ENCODE data around the gene PLA2G4A. TPM values are rescaled to one million over a fixed set of nuclear protein-coding genes. Genes with fewer than 3 reads are reported as not detected.

Gene PLA2G4A
- total RNA-seq, 1 experiment from 2014 or later: 2.0 TPM

DNA sequence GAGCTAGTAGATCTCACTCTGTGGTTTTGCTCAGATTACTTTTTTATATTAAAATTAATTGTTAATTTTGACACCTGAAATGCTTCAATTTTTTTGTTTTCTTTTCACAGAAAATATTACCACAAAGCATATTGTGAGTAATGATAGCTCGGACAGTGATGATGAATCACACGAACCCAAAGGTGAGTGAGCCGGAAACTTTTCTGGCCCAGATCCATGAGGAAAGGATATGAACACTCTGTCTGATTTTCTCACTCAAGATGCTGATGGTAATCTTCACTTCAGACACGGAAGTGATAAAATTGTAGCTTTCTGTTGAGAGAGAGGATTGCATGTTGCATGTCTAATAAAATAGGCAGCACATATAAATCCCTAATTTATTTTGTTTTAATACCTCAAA is 121.8 kb downstream of the PLA2G4A start:
- DNase-seq: no peak
- no TSS peak for BruUV-seq (replicated peaks)
- H3K36me3 ChIP-seq (ENCODE audit: control insufficient read depth, insufficient read depth, low read length): no peaks in the 10 kb centered on the region
- Mint-ChIP-seq H3K9me3 (ENCODE audit: unreplicated experiment) (no peaks in the 10 kb centered on the region), H3K27me3 (ENCODE audit: insufficient read depth, unreplicated experiment) (peaks cover 4% of the 10 kb centered on the region), H3K4me1 (ENCODE audit: low read depth, unreplicated experiment) (no peaks in the 10 kb centered on the region), H3K36me3 (ENCODE audit: insufficient read depth, unreplicated experiment) (no peaks in the 10 kb centered on the region), H3K4me3 (ENCODE audit: unreplicated experiment) (no peak overlapping the region), H3K27ac (ENCODE audit: unreplicated experiment) (no peak overlapping the region)
- POLR2A ChIA-PET: no interaction called here
- no peak overlapping the region for H3K4me3 ChIP-seq (ENCODE audit: low read depth, low read length)
- no peaks in the 10 kb centered on the region for H3K27me3 ChIP-seq (replicated peaks; ENCODE audit: control insufficient read depth, insufficient read depth, low read length)
- CTCF ChIA-PET: no interaction called here
- TF ChIP-seq, protein P1, sequence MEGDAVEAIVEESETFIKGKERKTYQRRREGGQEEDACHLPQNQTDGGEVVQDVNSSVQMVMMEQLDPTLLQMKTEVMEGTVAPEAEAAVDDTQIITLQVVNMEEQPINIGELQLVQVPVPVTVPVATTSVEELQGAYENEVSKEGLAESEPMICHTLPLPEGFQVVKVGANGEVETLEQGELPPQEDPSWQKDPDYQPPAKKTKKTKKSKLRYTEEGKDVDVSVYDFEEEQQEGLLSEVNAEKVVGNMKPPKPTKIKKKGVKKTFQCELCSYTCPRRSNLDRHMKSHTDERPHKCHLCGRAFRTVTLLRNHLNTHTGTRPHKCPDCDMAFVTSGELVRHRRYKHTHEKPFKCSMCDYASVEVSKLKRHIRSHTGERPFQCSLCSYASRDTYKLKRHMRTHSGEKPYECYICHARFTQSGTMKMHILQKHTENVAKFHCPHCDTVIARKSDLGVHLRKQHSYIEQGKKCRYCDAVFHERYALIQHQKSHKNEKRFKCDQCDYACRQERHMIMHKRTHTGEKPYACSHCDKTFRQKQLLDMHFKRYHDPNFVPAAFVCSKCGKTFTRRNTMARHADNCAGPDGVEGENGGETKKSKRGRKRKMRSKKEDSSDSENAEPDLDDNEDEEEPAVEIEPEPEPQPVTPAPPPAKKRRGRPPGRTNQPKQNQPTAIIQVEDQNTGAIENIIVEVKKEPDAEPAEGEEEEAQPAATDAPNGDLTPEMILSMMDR (IDR thresholded peaks at IDR 0.05; ENCODE audit: insufficient read depth in 1 of 2, low read depth in 1 of 2, low read length in 1 of 2, severe bottlenecking in 1 of 2, unreplicated experiment in 1 of 2): no peak
- intact Hi-C loops (cut with micrococcal nuclease; ENCODE audit: unreplicated experiment): no loop called here
- H3K4me1 ChIP-seq: no peaks in the 10 kb centered on the region
- H3K9me3 ChIP-seq: no peaks in the 10 kb centered on the region

DNA sequence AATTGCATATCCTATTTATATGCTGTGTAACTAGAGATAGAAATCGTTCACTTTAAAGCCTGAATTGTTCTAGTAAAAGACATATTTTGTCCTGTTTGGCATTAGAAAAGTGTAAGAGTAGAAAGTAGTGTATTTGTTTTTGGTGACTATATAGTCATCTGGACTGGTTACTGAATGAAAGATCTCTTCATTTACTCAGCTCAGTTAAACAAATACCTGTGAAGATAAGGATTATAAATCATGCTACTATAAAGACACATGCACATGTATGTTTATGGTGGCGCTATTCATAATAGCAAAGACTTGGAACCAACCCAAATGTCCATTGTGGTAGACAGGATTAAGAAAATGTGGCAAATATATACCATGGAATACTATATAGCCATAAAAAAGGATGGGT is 125.1 kb downstream of the PLA2G4A start:
- no peaks in the 10 kb centered on the region for H3K36me3 ChIP-seq (ENCODE audit: control insufficient read depth, insufficient read depth, low read length)
- TF ChIP-seq, protein P1 (IDR thresholded peaks at IDR 0.05; ENCODE audit: insufficient read depth in 1 of 2, low read depth in 1 of 2, low read length in 1 of 2, severe bottlenecking in 1 of 2, unreplicated experiment in 1 of 2): no peak
- no peak overlapping the region for H3K4me3 Mint-ChIP-seq (ENCODE audit: unreplicated experiment)
- peaks cover 4% of the 10 kb centered on the region for H3K27me3 Mint-ChIP-seq (ENCODE audit: insufficient read depth, unreplicated experiment)
- H3K36me3 Mint-ChIP-seq (ENCODE audit: insufficient read depth, unreplicated experiment): no peaks in the 10 kb centered on the region
- H3K4me3 ChIP-seq (ENCODE audit: low read depth, low read length): no peak overlapping the region
- no peaks in the 10 kb centered on the region for H3K9me3 Mint-ChIP-seq (ENCODE audit: unreplicated experiment)
- no peaks in the 10 kb centered on the region for H3K4me1 Mint-ChIP-seq (ENCODE audit: low read depth, unreplicated experiment)
- H3K27ac Mint-ChIP-seq (ENCODE audit: unreplicated experiment): no peak overlapping the region
- ChIA-PET CTCF (interaction anchor here (0.6 kb wide), 1 partner anchor 231 kb away, joined by 3 read pairs; no protein-coding TSS in a partner anchor), POLR2A (no interaction called here)
- no peak for DNase-seq
- no peaks in the 10 kb centered on the region for H3K9me3 ChIP-seq
- no TSS peak for BruUV-seq (replicated peaks)
- no peaks in the 10 kb centered on the region for H3K4me1 ChIP-seq
- intact Hi-C loops (cut with micrococcal nuclease; ENCODE audit: unreplicated experiment): no loop called here
- no peaks in the 10 kb centered on the region for H3K27me3 ChIP-seq (replicated peaks; ENCODE audit: control insufficient read depth, insufficient read depth, low read length)

DNA sequence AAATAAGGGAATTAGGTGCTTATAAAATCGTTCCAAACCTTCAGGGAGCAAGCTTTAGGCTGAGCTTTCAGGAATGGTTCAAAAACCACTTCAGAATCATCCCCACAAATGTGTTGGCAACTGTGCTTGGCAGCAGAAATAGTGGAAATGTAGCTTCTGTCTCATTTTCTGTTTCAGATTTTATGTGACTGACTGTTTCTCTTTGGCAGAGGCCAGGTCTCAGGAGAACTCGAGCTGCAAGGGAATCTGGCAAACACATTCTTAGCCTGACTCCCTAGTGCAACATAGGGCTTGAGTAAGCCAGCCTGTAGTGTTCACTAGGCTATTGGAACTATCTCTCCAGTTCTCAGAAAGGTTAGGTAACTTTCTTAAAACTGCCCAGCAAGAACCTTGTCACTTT is 128.6 kb downstream of the PLA2G4A start:
- no peaks in the 10 kb centered on the region for H3K9me3 ChIP-seq
- TF ChIP-seq, protein P1 (IDR thresholded peaks at IDR 0.05; ENCODE audit: insufficient read depth in 1 of 2, low read depth in 1 of 2, low read length in 1 of 2, severe bottlenecking in 1 of 2, unreplicated experiment in 1 of 2): no peak
- Mint-ChIP-seq H3K27me3 (ENCODE audit: insufficient read depth, unreplicated experiment) (peaks cover 3% of the 10 kb centered on the region), H3K4me1 (ENCODE audit: low read depth, unreplicated experiment) (no peaks in the 10 kb centered on the region), H3K36me3 (ENCODE audit: insufficient read depth, unreplicated experiment) (no peaks in the 10 kb centered on the region), H3K4me3 (ENCODE audit: unreplicated experiment) (no peak overlapping the region), H3K27ac (ENCODE audit: unreplicated experiment) (no peak overlapping the region), H3K9me3 (ENCODE audit: unreplicated experiment) (no peaks in the 10 kb centered on the region)
- no peaks in the 10 kb centered on the region for H3K36me3 ChIP-seq (ENCODE audit: control insufficient read depth, insufficient read depth, low read length)
- H3K27me3 ChIP-seq (replicated peaks; ENCODE audit: control insufficient read depth, insufficient read depth, low read length): no peaks in the 10 kb centered on the region
- ChIA-PET POLR2A (no interaction called here), CTCF (no interaction called here)
- H3K4me3 ChIP-seq (ENCODE audit: low read depth, low read length): no peak overlapping the region
- no peak for DNase-seq
- H3K4me1 ChIP-seq: no peaks in the 10 kb centered on the region
- intact Hi-C loops (cut with micrococcal nuclease; ENCODE audit: unreplicated experiment): no loop called here
- no TSS peak for BruUV-seq (replicated peaks)
